ENCODE data around the gene GDPD4. TPM values are rescaled to one million over a fixed set of nuclear protein-coding genes. Genes with fewer than 3 reads are reported as not detected.

GDPD4 gene
- total RNA-seq, 4 donors from 2014 or later: not detected

GRCh38 chr11:77174559-77174958, 126.9 kb downstream of the GDPD4 start:
- H3K9me3 ChIP-seq: no peaks in the 10 kb centered on the region
- no peak overlapping the region for H3K27ac ChIP-seq
- H3K4me1 ChIP-seq: peaks cover 0 to 13% (median 0%) of the 10 kb centered on the region in 3 donors
- H3K4me3 ChIP-seq: no peak overlapping the region
- TF ChIP-seq POLR2A (IDR thresholded peaks at IDR 0.05) (no peak), CTCF (IDR thresholded peaks at IDR 0.05) (no peak)
- H3K36me3 ChIP-seq: no peaks in the 10 kb centered on the region
- no peaks in the 10 kb centered on the region for H3K27me3 ChIP-seq
- intact Hi-C loops (cut with DNase I): no loop called here
- DNase-seq: no peak
- WGBS, 2 donors: 76 to 92% methylated on average over 3 to 6 of the region's 16 CpGs

GRCh38 chr11:77173494-77173893, 128.0 kb downstream of the GDPD4 start:
- no peak overlapping the region for H3K4me3 ChIP-seq
- H3K9me3 ChIP-seq: no peaks in the 10 kb centered on the region
- intact Hi-C loops (cut with DNase I): no loop called here
- no peak for TF ChIP-seq CTCF (IDR thresholded peaks at IDR 0.05)
- no peak for TF ChIP-seq POLR2A (IDR thresholded peaks at IDR 0.05)
- H3K36me3 ChIP-seq: no peaks in the 10 kb centered on the region
- no peak overlapping the region for H3K27ac ChIP-seq
- DNase-seq: no peak
- WGBS, 2 donors: 86% methylated on average over 4 of the region's 10 CpGs; no CpG with 5 or more reads in 1 of the 2 donors
- no peaks in the 10 kb centered on the region for H3K27me3 ChIP-seq
- H3K4me1 ChIP-seq: peaks cover 0 to 13% (median 0%) of the 10 kb centered on the region in 3 donors

- H3K9me3 ChIP-seq: no peaks in the 10 kb centered on the region
- H3K27me3 ChIP-seq: no peaks in the 10 kb centered on the region
- peaks cover 0 to 13% (median 0%) of the 10 kb centered on the region in 3 donors for H3K4me1 ChIP-seq
- intact Hi-C loops (cut with DNase I): no loop called here
- H3K36me3 ChIP-seq: no peaks in the 10 kb centered on the region
- WGBS, 2 donors: 67 to 80% methylated on average over 1 to 5 of the region's 16 CpGs
- H3K4me3 ChIP-seq: no peak overlapping the region
- TF ChIP-seq CTCF (IDR thresholded peaks at IDR 0.05): no peak
- DNase-seq: no peak
- H3K27ac ChIP-seq: no peak overlapping the region
Measured at GRCh38 chr11:77172666-77172982, 128.9 kb downstream of the GDPD4 start.

GRCh38 chr11:77171885-77172665, 129.4 kb downstream of the GDPD4 start:
- H3K9me3 ChIP-seq: no peaks in the 10 kb centered on the region
- H3K27ac ChIP-seq: no peak overlapping the region
- intact Hi-C loops (cut with DNase I): no loop called here
- 66 to 84% methylated on average over 7 to 9 of the region's 20 CpGs for WGBS, 2 donors
- peaks cover 0 to 13% (median 0%) of the 10 kb centered on the region in 3 donors for H3K4me1 ChIP-seq
- no peak for DNase-seq
- H3K36me3 ChIP-seq: no peaks in the 10 kb centered on the region
- H3K27me3 ChIP-seq: no peaks in the 10 kb centered on the region
- H3K4me3 ChIP-seq: no peak overlapping the region
- no peak for TF ChIP-seq POLR2A (IDR thresholded peaks at IDR 0.05)
- TF ChIP-seq CTCF (IDR thresholded peaks at IDR 0.05): no peak

GRCh38 chr11:77171254-77171653, 130.2 kb downstream of the GDPD4 start:
- no peaks in the 10 kb centered on the region for H3K9me3 ChIP-seq
- no peak overlapping the region for H3K27ac ChIP-seq
- no peak for DNase-seq
- no peak overlapping the region for H3K4me3 ChIP-seq
- 85 to 86% methylated on average over 4 to 7 of the region's 8 CpGs for WGBS, 2 donors
- H3K36me3 ChIP-seq: no peaks in the 10 kb centered on the region
- intact Hi-C loops (cut with DNase I): no loop called here
- TF ChIP-seq CTCF (IDR thresholded peaks at IDR 0.05) (no peak), POLR2A (IDR thresholded peaks at IDR 0.05) (no peak)
- no peaks in the 10 kb centered on the region for H3K27me3 ChIP-seq
- H3K4me1 ChIP-seq: peaks cover 0 to 13% (median 0%) of the 10 kb centered on the region in 3 donors

All from esophagus squamous epithelium (tissue), 5 donors.